Activated CD4-positive, alpha-beta T cell treated with anti-CD3 and anti-CD28 coated beads for 48 hours (primary cell): Measurements from ENCODE around the gene GATAD2A.
A peak's percentile ranks its signal among the peaks of the same experiment; 100 is the strongest.
"Not testable (repeated sequence)": the region's sequence is repeated elsewhere in the genome, so short reads cannot be mapped to it uniquely, and the experiment has no call there.

Experiments
- DNase-seq: peaks from one replicate; pipeline ENCODE4 v3.0.0-alpha.2; 2020

GATAD2A gene

GRCh38 chr19:19447536-19448237 is 42.2 kb downstream of the GATAD2A start:
- peak; percentile 45 for DNase-seq

DNA sequence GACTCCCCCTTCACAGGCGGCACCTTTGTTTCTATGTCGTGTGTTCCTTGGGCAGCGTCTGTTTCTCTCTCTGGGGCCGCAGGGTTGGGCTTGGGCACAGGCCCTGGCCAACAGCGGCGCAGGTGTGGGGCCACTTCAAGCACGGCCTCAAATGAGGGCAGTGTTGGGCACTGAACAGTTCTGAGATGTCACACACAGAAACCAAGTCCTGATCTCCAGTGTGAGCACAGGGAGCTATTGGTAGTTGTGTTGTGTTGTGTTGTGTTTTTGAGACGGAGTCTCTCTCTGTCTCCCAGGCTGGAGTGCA is 42.7 kb downstream of the GATAD2A start:
- DNase-seq, result no peak

DNA sequence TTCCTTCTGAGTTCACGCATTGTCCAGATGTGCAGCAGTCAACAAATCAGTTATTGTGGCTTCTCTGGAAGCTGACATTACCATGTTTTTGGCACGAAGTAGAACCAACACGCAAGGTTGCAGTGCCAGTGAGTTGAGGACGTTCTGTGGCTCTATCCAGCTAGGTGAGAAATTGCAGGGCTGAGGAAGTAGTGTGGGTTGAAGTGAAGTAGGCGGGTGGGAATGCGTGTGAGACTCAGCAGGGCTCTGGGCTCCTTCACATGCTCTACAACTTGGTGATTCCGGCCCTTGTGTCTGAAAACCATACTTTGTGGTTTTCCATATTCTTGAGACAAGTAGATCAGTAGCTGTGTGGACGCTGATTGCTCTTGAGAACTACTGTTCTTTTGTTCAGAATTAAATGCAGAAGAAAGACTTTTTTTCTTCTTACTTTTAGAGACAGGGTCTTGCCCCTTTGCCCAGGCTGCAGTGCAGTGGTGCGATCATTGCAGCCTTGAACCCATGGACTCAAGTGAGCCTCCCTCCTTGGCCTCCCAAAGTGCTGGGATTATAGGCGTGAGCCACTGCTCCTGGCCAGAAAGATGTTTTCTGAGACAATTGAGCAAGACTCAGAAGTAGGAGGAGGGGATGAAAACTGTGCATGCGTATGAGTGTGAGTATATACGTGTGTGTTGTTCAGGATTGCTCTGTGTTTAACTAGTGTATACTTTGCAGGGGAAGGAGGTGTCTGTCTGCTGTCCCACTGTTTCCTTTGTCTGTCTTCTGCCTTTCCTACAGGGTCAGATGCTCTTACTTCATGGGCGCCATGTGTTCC is 46.2 kb downstream of the GATAD2A start:
- peak; percentile 59 for DNase-seq

GRCh38 chr19:19452243-19453124 is 47.0 kb downstream of the GATAD2A start:
- DNase-seq, result no peak

DNA sequence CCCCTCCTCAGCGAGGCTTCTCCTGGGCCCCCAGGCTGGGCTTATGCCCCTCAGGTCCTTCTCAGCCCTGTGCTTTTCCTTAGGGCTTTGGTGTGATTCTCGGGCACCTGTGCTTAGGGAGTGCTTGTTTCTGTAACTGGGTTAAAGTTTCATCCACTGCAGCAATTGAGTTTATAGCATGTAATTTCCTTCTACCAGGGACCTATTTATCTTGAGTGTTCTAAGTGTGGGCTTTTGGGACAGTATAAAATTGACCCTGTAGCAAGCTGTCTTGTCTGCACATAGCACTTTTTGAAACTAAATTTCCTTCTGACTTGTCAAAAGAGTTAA is 47.6 kb downstream of the GATAD2A start:
- no peak for DNase-seq

DNA sequence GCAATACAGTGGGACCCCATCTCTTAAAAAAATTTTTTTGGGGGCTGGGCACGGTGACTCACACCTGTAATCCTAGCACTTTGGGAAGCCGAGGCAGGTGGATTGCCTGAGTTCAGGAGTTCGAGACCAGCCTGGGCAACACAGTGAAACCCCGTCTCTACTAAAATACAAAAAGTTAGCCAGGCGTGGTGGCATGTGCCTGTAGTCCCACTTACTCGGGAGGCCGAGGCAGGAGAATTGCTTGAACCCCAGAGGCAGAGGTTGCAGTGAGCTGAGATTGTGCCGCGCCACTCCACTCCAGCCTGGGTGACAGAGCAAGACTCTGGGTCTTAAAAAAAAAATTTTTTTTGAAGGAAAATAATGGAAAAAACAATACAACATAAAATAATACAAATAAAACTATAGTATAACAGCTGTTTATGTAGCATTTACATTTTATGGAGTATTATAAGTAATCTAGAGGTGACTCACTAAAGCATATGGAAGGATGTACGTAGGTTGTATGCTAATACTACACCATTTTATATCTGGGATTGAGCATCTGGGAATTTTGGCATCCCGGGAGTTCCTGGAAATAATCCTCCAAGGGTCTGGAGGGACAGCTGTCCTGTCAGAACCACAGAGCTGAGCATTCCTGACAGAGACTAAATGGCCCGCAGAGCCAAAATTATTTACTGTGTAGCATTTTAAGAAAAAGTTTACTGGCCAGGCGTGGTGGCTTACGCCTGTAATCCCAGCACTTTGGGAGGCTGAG is 49.9 kb downstream of the GATAD2A start:
- DNase-seq, result not testable (repeated sequence)

DNA sequence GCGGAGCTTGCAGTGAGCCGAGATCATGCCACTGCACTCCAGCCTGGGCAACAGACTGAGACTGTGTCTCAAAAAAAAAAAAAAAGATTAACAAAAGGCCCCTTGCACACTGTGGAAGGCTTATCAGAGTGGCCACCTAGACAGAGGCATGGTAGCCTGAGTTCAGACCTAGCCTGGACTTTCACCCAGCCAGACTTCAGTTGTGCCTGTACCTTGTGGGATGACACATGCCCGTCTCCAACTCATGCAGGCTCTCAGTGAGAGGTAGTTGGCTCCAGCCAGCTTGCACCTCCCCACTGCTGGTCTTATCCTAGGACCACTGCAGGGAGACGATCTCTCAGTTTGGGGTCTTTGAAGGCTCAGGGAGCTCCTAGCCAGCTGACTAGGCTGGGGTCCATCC is 52.2 kb downstream of the GATAD2A start:
- no peak for DNase-seq

DNA sequence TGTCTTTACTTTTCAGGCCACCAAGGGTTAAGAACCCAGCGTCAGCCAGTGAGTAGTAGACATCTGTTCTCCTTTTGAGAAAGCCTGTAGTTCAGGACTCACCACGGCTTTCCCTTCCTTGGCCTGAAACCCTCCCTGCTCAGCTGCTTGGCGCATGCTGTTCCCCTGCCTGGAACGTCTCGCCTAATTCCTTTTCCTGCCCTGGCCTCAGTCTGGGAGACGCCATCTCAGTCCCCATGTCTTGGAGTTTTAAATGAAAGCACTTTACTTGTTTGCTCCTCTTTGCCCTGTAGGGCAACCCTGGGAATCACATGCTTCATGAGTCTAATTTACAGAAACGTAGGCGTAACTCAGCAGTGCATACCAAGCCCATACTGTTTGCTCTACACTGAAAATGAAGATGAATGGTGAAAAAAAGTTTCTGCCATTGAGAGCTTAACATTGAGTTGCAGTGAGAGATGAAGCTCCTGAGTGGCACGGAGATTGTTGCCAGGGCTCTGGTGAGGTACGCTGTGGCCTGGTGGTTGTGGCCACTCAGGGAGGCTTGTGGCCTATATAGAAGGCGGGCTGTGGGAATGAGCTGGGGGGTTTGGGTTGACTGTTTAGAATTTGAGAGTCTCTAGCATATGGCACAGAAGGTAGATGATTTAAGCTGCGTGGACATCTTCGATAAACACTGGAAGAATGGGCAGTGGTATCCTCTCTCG is 52.8 kb downstream of the GATAD2A start:
- DNase-seq, result no peak

DNA sequence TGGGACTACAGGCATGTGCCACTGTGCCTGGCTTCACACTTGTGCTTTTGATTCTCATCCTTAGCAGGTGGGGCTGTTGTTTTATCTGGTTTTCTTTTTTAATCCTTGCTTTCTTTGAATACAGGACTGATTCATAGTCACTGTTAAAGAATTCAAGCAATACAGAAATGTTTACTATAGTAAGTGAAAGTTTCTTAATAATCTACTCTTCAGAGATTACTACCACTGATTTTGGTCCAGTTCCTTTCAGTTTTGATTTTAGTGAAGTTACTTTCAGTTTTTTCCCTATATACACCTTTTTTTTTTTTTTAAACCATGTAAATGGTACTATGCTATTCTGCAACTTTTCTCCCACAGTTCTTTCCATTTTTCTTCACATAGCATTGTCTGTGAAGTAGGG is 53.6 kb downstream of the GATAD2A start:
- DNase-seq, result no peak

DNA sequence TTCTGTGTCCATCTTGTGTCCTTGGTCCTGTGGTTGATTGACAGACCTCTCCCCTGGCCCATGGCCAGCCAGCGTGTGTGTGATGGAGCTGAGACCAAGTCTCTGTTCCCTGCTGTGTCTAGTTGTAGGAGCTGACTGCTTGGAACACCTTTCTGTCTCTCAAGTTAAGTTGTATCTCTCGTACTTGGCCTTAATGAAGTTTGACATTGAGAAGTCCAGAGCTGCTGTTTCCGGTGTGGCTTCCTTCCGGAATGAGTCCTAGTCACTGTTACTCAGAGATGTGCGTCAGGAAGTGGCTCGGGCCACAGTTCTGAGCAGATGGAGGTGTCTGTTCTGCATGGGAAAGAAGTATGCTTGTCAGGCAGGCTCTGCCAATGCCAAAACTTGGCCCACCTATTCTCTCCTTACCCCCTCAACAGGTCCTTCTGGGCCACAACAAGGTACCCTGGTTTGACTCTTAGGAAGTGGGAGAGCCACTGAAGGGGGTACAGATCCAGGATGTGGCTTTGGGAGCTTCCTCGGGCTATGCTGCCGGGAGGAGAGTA is 54.3 kb downstream of the GATAD2A start:
- DNase-seq, result peak; percentile 82

DNA sequence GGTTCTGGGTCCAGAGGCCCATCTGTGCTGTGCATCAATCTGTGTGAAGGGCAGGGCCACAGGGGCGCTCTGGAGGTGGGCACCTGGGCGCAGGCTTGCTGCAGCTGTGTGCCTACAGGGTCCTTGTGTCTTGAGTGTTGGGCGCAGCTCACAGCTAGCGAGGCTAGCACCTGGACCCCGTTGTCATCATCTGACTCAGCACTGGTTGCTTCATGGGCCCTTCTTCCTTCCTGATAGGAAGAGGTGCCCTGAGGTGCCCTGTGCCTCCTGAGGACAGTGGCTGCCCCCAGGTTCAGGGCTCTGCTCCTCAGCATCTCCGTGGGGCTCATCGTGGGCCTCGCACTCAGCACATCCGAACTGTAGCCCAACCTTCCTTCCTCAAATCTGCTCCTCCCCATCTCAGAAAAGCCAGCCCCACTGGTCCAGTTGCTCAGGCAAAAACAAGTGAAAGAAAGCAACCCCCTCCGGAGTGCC is 54.8 kb downstream of the GATAD2A start:
- peak; percentile 66 for DNase-seq

DNA sequence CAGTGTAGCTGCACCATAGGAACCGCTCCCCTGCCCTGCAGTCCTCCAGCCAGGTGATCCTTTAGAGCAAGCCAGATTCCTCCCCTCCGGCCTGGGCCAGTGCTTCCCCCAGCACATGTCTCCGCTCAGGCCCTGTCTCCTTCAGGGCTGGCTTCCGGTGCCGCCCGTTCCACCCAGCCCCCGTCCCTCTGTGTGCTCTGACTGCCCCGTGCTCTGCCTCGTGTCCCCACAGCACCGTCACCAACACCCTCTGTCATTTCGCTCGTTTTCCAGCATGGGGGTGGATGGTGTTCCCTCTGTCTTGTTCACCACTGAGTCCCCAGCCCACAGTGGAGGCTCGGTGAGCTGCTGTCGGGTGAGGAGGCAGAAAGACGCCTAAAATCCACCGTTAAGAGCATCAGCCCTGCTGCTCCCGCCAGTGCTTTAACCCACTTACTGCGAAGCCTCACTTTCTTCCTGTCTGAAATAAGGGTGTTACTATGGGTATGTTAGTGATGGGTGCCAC is 55.3 kb downstream of the GATAD2A start:
- peak; percentile 80 for DNase-seq

GRCh38 chr19:19461306-19461670 is 55.8 kb downstream of the GATAD2A start:
- DNase-seq, result no peak

GRCh38 chr19:19461671-19462622 is 56.5 kb downstream of the GATAD2A start:
- DNase-seq, result peak; percentile 42

- no peak for DNase-seq
Observed at GRCh38 chr19:19463348-19464117, 58.1 kb downstream of the GATAD2A start.

DNA sequence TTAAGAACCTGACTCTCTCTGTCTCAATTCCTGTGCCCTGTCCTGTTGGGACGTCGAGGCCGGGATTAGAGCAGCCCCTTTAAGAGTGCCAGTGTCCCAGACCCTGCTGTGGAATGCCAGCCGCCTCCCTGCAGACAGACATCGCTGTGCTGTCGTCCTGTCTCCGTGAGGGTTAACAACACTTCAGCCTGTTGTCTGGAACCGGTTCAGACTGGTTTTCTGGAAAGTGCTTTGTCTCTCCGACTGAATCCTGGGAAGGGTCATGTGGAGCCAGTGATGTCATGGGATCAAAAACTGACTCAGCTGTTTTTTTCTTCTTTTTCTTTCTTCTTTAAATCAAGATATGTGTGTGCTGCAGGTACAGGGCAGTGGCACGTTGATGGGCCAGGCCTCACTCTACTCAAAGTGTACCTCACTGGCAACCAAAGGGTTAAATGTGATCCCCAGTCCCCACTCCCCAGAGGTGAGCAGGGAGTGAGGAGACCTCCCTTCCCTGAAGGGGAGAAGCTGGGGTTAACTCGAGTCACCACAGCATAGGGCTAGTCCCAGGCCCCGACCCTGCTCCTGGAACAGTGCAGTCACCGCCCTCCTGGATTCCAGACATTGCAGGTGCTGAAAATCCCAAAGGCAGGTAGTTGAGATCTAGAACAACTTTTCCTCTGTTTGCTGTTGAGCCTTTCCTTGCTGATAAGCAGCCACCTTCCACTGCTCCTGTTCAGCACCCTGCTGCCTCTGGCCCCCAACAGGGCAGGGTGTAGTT is 59.0 kb downstream of the GATAD2A start:
- no peak for DNase-seq

- DNase-seq, result no peak
Observed at GRCh38 chr19:19465436-19466070, 60.1 kb downstream of the GATAD2A start.

DNA sequence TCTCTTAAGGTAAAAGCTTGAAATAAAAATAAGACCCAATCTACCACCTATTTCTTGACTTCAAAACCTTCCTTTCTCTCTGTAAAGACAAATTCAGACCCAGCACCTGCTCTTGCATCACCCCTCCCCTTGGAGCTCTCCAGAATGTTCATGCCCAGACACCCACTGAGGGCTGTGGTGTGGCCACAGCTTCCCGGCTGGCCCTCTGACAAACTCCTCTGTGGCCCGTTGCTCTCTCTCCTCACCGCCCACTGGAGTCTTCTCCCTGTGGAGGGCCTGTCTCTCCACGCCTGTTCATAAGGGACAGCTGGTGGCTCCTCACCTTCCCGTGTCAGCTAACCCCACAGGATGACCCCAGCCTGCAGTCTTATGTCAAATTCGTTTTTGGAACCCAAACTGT is 60.7 kb downstream of the GATAD2A start:
- no peak for DNase-seq
